TTC549 (cell line): Measurements from ENCODE around the gene CHL1.

Experiments used
- FAIRE-seq: peaks from 2 replicates; lab custom pipeline; 2012; peaks lifted over from hg19 to GRCh38; lab: Jason Lieb, UNC

CHL1 gene

GRCh38 chr3:217099-217813 is 20.7 kb downstream of the CHL1 start:
- FAIRE-seq: no peak

- no peak for FAIRE-seq
Observed at GRCh38 chr3:217948-218347, 21.4 kb downstream of the CHL1 start.

GRCh38 chr3:228442-229182 is 32.0 kb downstream of the CHL1 start:
- FAIRE-seq: no peak

GRCh38 chr3:229183-229661 is 32.7 kb downstream of the CHL1 start:
- no peak for FAIRE-seq

GRCh38 chr3:236881-237280 is 40.3 kb downstream of the CHL1 start:
- FAIRE-seq: no peak

- FAIRE-seq: no peak
Observed at GRCh38 chr3:242602-243355, 46.2 kb downstream of the CHL1 start.

- FAIRE-seq: no peak
Observed at GRCh38 chr3:243356-243725, 46.8 kb downstream of the CHL1 start.

GRCh38 chr3:244041-244440 is 47.5 kb downstream of the CHL1 start:
- FAIRE-seq: no peak

- FAIRE-seq: no peak
Observed at GRCh38 chr3:247916-248315, 51.4 kb downstream of the CHL1 start.

- no peak for FAIRE-seq
Observed at GRCh38 chr3:248864-249520, 52.4 kb downstream of the CHL1 start.

- FAIRE-seq: no peak
Observed at GRCh38 chr3:249587-250262, 53.2 kb downstream of the CHL1 start.

GRCh38 chr3:256501-256900 is 59.9 kb downstream of the CHL1 start:
- no peak for FAIRE-seq

- FAIRE-seq: no peak
Observed at GRCh38 chr3:257826-258225, 61.3 kb downstream of the CHL1 start.

GRCh38 chr3:260898-261297 is 64.3 kb downstream of the CHL1 start:
- FAIRE-seq: no peak

- FAIRE-seq: no peak
Observed at GRCh38 chr3:263393-263792, 66.8 kb downstream of the CHL1 start.

- no peak for FAIRE-seq
Observed at GRCh38 chr3:264394-265156, 68.0 kb downstream of the CHL1 start.

- FAIRE-seq: no peak
Observed at GRCh38 chr3:267101-267500, 70.5 kb downstream of the CHL1 start.

GRCh38 chr3:270688-271087 is 74.1 kb downstream of the CHL1 start:
- no peak for FAIRE-seq

- FAIRE-seq: no peak
Observed at GRCh38 chr3:274927-275326, 78.4 kb downstream of the CHL1 start.

- no peak for FAIRE-seq
Observed at GRCh38 chr3:277873-278272, 81.3 kb downstream of the CHL1 start.
